Left colon (tissue), 2 donors: ENCODE measurements around the gene OR6S1. TPM values are rescaled to one million over a fixed set of nuclear protein-coding genes. Genes with fewer than 3 reads are reported as not detected.
"Not testable (repeated sequence)": the region's sequence is repeated elsewhere in the genome, so short reads cannot be mapped to it uniquely, and the experiment has no call there.

Experiments used
- ATAC-seq: fragments of 200-7000 bp; cut with Tn5 transposase; one replicate; pipeline ENCODE4 v1.9.1; 2020; ENCODE audit warnings: mild to moderate bottlenecking, moderate library complexity
- DNase-seq, 2 donors: peaks; one replicate each; pipeline ENCODE4 v3.0.0-alpha.2; 2020
- intact Hi-C, 2 donors: fragments of 100-400 bp; cut with DNase I in 1 of 2; cut with micrococcal nuclease in 1 of 2; formaldehyde crosslinking; loops; one replicate each; pipeline versions ENCODE4 v1.11.2 to v1.14.0; 2022; cut with DNase I, micrococcal nuclease
- total RNA-seq, 2 donors: library from RNA; stranded (reverse); fragmentation: NEBNext Ultra II Directional; extraction: Animal tissue kit (Norgen Biotek cat#: 25700); gene quantifications; one replicate each; pipeline ENCODE4 v1.2.1, GENCODE V29; 2021
- donor health status: DM: no; HTN: no; CAD: no.
- donor health status: DM: yes; HTN: yes; CAD: no.

Gene OR6S1
- total RNA-seq, 2 donors from 2014 or later, result not detected

- no peak for DNase-seq
- intact Hi-C loops, result loop anchor here in 1 of 2 donors (10.0 kb wide), 1 partner anchor 188 kb away; the partner anchor contains the start of gene TEP1
- ATAC-seq, result no peak
Observed at GRCh38 chr14:20602583-20602982, 38.9 kb downstream of the OR6S1 start.

- no peak for ATAC-seq
- intact Hi-C loops, result loop anchor here in 1 of 2 donors (10.0 kb wide), 1 partner anchor 187 kb away; the partner anchor contains the start of gene TEP1
- no peak for DNase-seq
Observed at GRCh38 chr14:20601522-20601921, 40.0 kb downstream of the OR6S1 start.

- intact Hi-C loops, result no loop called here
- no peak for DNase-seq
- ATAC-seq, result no peak
Observed at GRCh38 chr14:20597108-20597507, 44.4 kb downstream of the OR6S1 start.

GRCh38 chr14:20595726-20596125 lies 45.8 kb downstream of the OR6S1 start:
- intact Hi-C loops, DNase-seq, ATAC-seq: not testable (repeated sequence)

- intact Hi-C loops, result no loop called here
- ATAC-seq, result no peak
- no peak for DNase-seq
Observed at GRCh38 chr14:20592574-20592973, 48.9 kb downstream of the OR6S1 start.

GRCh38 chr14:20591235-20591634 lies 50.3 kb downstream of the OR6S1 start, which contains the start of gene RNASE12:
Gene RNASE12, minus strand, starts transcription at chr14:20591376. Its CDS starts 653 bp downstream, at chr14:20590723.
- intact Hi-C loops, result no loop called here
- DNase-seq, result no peak
- no peak for ATAC-seq

Other genes starting within 250 kb of the OR6S1 start
- gene TEP1, start 228.2 kb downstream of the OR6S1 start, total RNA-seq, result 10 to 100 TPM; 72.1 to 74.3 TPM
- under 1 TPM; 0.09 to 0.31 TPM for gene KLHL33, start 205.5 kb downstream of the OR6S1 start, total RNA-seq
- 10 to 100 TPM; 31.2 to 35.0 TPM for gene OSGEP, start 186.9 kb downstream of the OR6S1 start, total RNA-seq
- 10 to 100 TPM; 80.5 to 93.9 TPM for gene APEX1, start 186.5 kb downstream of the OR6S1 start, total RNA-seq
- 10 to 100 TPM; 42.0 to 42.9 TPM for gene PIP4P1, start 180.3 kb downstream of the OR6S1 start, total RNA-seq
- gene PNP, start 172.3 kb downstream of the OR6S1 start, total RNA-seq, result 10 to 100 TPM; 66.9 to 93.6 TPM
- 1 to 10 TPM in 1 of 2 donors, under 1 TPM in 1; 0.98 to 1.3 TPM for gene RNASE10, start 136.2 kb downstream of the OR6S1 start, total RNA-seq
- not detected for gene RNASE9, start 80.6 kb downstream of the OR6S1 start, total RNA-seq
- not detected for gene RNASE11, start 53.7 kb downstream of the OR6S1 start, total RNA-seq
- gene RNASE12, start 50.3 kb downstream of the OR6S1 start, total RNA-seq, result not detected
- gene RNASE4, start 42.9 kb upstream of the OR6S1 start, total RNA-seq, result 10 to 100 TPM; 52.2 to 62.1 TPM
- 10 to 100 TPM; 49.2 to 50.4 TPM for gene ANG, start 47.1 kb upstream of the OR6S1 start, total RNA-seq
- not detected for gene EDDM3A, start 104.2 kb upstream of the OR6S1 start, total RNA-seq
- gene EDDM3B, start 126.7 kb upstream of the OR6S1 start, total RNA-seq, result not detected
- 10 to 100 TPM in 1 of 2 donors, 1 to 10 TPM in 1; 3.2 to 11.8 TPM for gene RNASE6, start 139.6 kb upstream of the OR6S1 start, total RNA-seq
- 100 to 1,000 TPM; 124 to 420 TPM for gene RNASE1, start 161.2 kb upstream of the OR6S1 start, total RNA-seq
- not detected for gene RNASE3, start 249.7 kb upstream of the OR6S1 start, total RNA-seq